Endothelial cell of umbilical vein (primary cell): ENCODE data around the gene CEP72. TPM values are rescaled to one million over a fixed set of nuclear protein-coding genes. Genes with fewer than 3 reads are reported as not detected.

Experiments
- BruUV-seq: library from RNA; stranded (reverse); fragments of 400-500 nt; replicated peaks from 2 replicates; lab custom pipeline; 2021; lab: Mats Ljungman, UMichigan
- CTCF ChIA-PET: fragments of 300-600, 350-600 bp; sonication (Branson Sonifier 250); formaldehyde crosslinking; loops from one replicate; lab custom pipeline; 2021; ENCODE audit warnings: antibody characterized with exemption, inconsistent platforms; lab: Charles Lee
- POLR2A ChIA-PET: fragments of 300-600, 350-600 bp; sonication (Branson Sonifier 250); formaldehyde crosslinking; loops from one replicate; lab custom pipeline; 2021; ENCODE audit warnings: antibody characterized with exemption, inconsistent platforms; lab: Charles Lee
- DNase-seq: peaks from one replicate; pipeline ENCODE4 v3.0.0-alpha.2; 2011; ENCODE audit warnings: low read depth, low spot score
- FAIRE-seq: peaks from 2 replicates; lab custom pipeline; 2011; peaks lifted over from hg19 to GRCh38; lab: Jason Lieb, UNC
- H2AFZ ChIP-seq: 2 replicates; pipeline ENCODE4 v1.6.0; 2012; ENCODE audit warnings: low read depth, low read length, control low read depth, inconsistent platforms
- H3K27ac ChIP-seq: 2 replicates; pipeline ENCODE4 v1.5.1; 2011; ENCODE audit warnings: low read depth, mild to moderate bottlenecking, control low read depth, low read length, moderate library complexity; ENCODE audit not compliant: insufficient read depth
- H3K27me3 ChIP-seq, 2 experiments: 2 replicates each; pipeline versions ENCODE4 v1.6.0 to v1.6.1; 2011; ENCODE audit warnings: low read length in 2 of 2, mixed read lengths in 1 of 2; ENCODE audit not compliant: control insufficient read depth in 2 of 2, insufficient read depth in 2 of 2
- H3K36me3 ChIP-seq, 2 experiments: 2 replicates in 1 of 2; 3 replicates in 1 of 2; pipeline ENCODE4 v1.5.1; 2011; ENCODE audit warnings: low read length in 2 of 2, mild to moderate bottlenecking in 1 of 2, moderate library complexity in 1 of 2; ENCODE audit not compliant: control insufficient read depth in 2 of 2, insufficient read depth in 2 of 2; ENCODE audit errors: extremely low read depth in 1 of 2
- H3K4me1 ChIP-seq: 3 replicates; pipeline ENCODE4 v1.5.1; 2011; ENCODE audit warnings: mild to moderate bottlenecking, low read length; ENCODE audit not compliant: control insufficient read depth, insufficient read depth; ENCODE audit errors: extremely low read depth
- H3K4me2 ChIP-seq: 2 replicates; pipeline ENCODE4 v1.6.1; 2011; ENCODE audit warnings: low read length, control low read depth, mixed read lengths; ENCODE audit not compliant: insufficient read depth
- H3K4me3 ChIP-seq, 3 experiments: fragments of 200-600 bp in 1 of 3; sonication (generic), shearing (Covaris generic) in 1 of 3; replicated peaks in 1 of 3; 2 replicates each; pipeline ENCODE4 v1.5.1; 2011 to 2016; ENCODE audit warnings: control low read depth in 3 of 3, low read length in 3 of 3, mild to moderate bottlenecking in 2 of 3, inconsistent platforms in 1 of 3, low read depth in 1 of 3, moderate library complexity in 1 of 3; ENCODE audit not compliant: insufficient read depth in 1 of 3
- H3K79me2 ChIP-seq: 2 replicates; pipeline ENCODE4 v1.6.0; 2012; ENCODE audit warnings: low read length, inconsistent platforms; ENCODE audit not compliant: control insufficient read depth, insufficient read depth
- H3K9ac ChIP-seq: replicated peaks from 2 replicates; pipeline ENCODE3; 2011; ENCODE audit warnings: low read length, control low read depth; ENCODE audit not compliant: insufficient read depth; ENCODE audit errors: extremely low read depth
- H3K9me1 ChIP-seq: replicated peaks from 3 replicates; pipeline ENCODE4 v1.6.0; 2011; ENCODE audit warnings: mild to moderate bottlenecking, low read length; ENCODE audit not compliant: control insufficient read depth, insufficient read depth; ENCODE audit errors: extremely low read depth
- H3K9me3 ChIP-seq: replicated peaks from 2 replicates; pipeline ENCODE4 v1.5.1; 2012; ENCODE audit warnings: low read length, inconsistent platforms; ENCODE audit not compliant: control insufficient read depth, insufficient read depth
- H4K20me1 ChIP-seq: replicated peaks from 2 replicates; pipeline ENCODE3; 2011; ENCODE audit warnings: mild to moderate bottlenecking, low read length; ENCODE audit not compliant: control insufficient read depth, insufficient read depth; ENCODE audit errors: extremely low read depth
- EZH2 ChIP-seq: IDR thresholded peaks from 2 replicates; pipeline ENCODE4 v1.6.1; 2012; ENCODE audit warnings: borderline replicate concordance, low read depth, mild to moderate bottlenecking, moderate library complexity, low read length, inconsistent platforms; ENCODE audit not compliant: severe bottlenecking
- FOS ChIP-seq: IDR thresholded peaks from 2 replicates; pipeline ENCODE4 v1.6.1; 2011; ENCODE audit warnings: mild to moderate bottlenecking, low read length, moderate library complexity, borderline replicate concordance; ENCODE audit not compliant: insufficient read depth
- GATA2 ChIP-seq: IDR thresholded peaks from 2 replicates; pipeline ENCODE4 v1.7.0; 2011; ENCODE audit warnings: low read depth, mild to moderate bottlenecking, moderate library complexity, mixed read lengths, low read length; ENCODE audit not compliant: insufficient read length, insufficient read depth
- JUN ChIP-seq: IDR thresholded peaks from 2 replicates; pipeline ENCODE4 v1.6.1; 2011; ENCODE audit warnings: borderline replicate concordance, low read depth; ENCODE audit not compliant: insufficient read length, insufficient read depth
- MYC ChIP-seq: IDR thresholded peaks from one replicate; pipeline ENCODE4 v1.6.1; 2011; ENCODE audit warnings: mild to moderate bottlenecking, low read depth, low read length
- POLR2A ChIP-seq: IDR thresholded peaks from 2 replicates; pipeline ENCODE4 v1.6.1; 2012; ENCODE audit warnings: low read depth, mild to moderate bottlenecking, control low read depth, low read length
- POLR2AphosphoS5 ChIP-seq: IDR thresholded peaks from 2 replicates; pipeline ENCODE4 v1.6.1; 2012; ENCODE audit warnings: low read depth, mild to moderate bottlenecking, control low read depth, low read length, moderate library complexity; ENCODE audit not compliant: insufficient read depth
- dilution Hi-C: fragments of 300-500 bp; cut with MboI; formaldehyde crosslinking; loops from one replicate; pipeline ENCODE4 v1.15.0; 2019; ENCODE audit warnings: low sequenced_read_pairs; ENCODE audit not compliant: extremely low pct_ligation_motif_present
- intact Hi-C: fragments of 100-400 bp; cut with micrococcal nuclease; formaldehyde crosslinking; loops from one replicate; pipeline ENCODE4 v1.10.0; 2022
- polyA plus RNA-seq, 4 experiments: library from polyadenylated mRNA; depleted of rRNA in 3 of 4; stranded (reverse) in 3 of 4; unstranded in 1 of 4; fragments of >200 nt; gene quantifications; 2 replicates each; pipeline versions ENCODE4 v1.2.1 to v1.2.3, GENCODE V29; 2011 to 2012; ENCODE audit warnings: missing spikeins in 1 of 4
- total RNA-seq: library from RNA; stranded (reverse); gene quantifications from 2 replicates; pipeline ENCODE4 v1.2.3, GENCODE V29; 2021
- TF ChIP-seq, protein P1 (sequence below): IDR thresholded peaks from 2 replicates; pipeline ENCODE4 v1.6.1; 2011; ENCODE audit not compliant: insufficient read depth, insufficient read length
- TF ChIP-seq, protein P2 (sequence below), 2 donors: IDR thresholded peaks; 1 replicate in 1 of 2; 2 replicates in 1 of 2; pipeline ENCODE4 v1.5.1; 2011; ENCODE audit warnings: low read length in 2 of 2, mild to moderate bottlenecking in 2 of 2, moderate library complexity in 2 of 2, control low read depth in 1 of 2, inconsistent platforms in 1 of 2, low read depth in 1 of 2; ENCODE audit not compliant: insufficient read depth in 1 of 2; ENCODE audit errors: extremely low read depth in 1 of 2

CEP72 gene
- total and polyA plus RNA-seq, 2 donors (not counting 3 experiments of a cell fraction or from before 2014, with no cell fraction given) = 2.9 to 9.5 TPM

DNA sequence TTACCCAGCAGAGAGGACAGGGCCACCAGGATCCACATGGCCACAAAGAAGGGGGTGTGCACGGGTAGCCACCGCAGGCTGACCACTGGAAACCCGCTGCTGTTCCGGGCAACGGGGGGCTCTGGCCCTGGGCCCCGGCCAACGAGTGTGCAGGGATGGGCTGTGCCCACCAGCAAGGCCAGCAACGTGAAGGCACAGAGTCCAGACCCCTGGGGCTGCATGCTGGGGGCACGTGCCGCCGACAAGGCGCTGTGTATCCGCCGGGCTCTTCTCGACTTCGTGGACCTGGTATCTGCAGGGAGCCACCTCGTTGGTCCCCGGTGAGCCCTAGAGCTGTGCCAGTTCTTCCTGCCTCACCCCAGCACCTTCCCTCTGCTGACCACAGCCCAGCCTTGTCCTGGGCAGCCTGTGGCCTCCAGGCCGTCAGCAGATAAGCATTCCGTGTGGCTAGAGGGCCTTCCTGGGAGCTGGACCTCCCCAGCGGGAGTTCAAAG is 42.2 kb upstream of the CEP72 start:
- H3K4me3 ChIP-seq = no peak overlapping the region
- H3K27me3 ChIP-seq = peaks cover 4 to 5% of the 10 kb centered on the region in 2 experiments
- no peak for FAIRE-seq
- no peaks in the 10 kb centered on the region for H4K20me1 ChIP-seq
- no peaks in the 10 kb centered on the region for H3K9me1 ChIP-seq
- no peak for DNase-seq
- ChIA-PET CTCF (no interaction called here), POLR2A (no interaction called here)
- intact Hi-C loops = no loop called here
- dilution Hi-C loops = no loop called here
- no peak overlapping the region for H3K27ac ChIP-seq
- TF ChIP-seq POLR2A = no peak
- no peaks in the 10 kb centered on the region for H3K4me1 ChIP-seq
- H3K9ac ChIP-seq = no peak overlapping the region
- no peaks in the 10 kb centered on the region for H3K79me2 ChIP-seq
- no peak overlapping the region for H3K4me2 ChIP-seq
- no peaks in the 10 kb centered on the region for H3K9me3 ChIP-seq
- no TSS peak for BruUV-seq
- no peaks in the 10 kb centered on the region for H3K36me3 ChIP-seq
- no peak overlapping the region for H2AFZ ChIP-seq

DNA sequence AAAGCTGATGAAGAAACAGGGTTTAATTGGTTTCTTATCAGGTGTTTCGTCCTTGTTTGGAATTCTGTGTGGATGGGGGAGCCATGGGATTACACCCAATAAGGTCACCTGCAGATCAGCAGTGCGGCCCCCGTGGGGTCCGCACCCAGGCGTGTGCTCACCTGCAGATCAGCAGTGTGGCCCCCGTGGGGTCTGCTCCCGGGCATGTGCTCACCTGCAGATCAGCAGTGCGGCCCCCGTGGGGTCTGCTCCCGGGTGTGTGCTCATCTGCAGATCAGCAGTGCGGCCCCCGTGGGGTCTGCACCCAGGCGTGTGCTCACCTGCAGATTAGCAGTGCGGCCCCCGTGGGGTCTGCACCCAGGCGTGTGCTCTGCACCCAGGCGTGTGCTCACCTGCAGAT is 41.7 kb upstream of the CEP72 start:
- BruUV-seq = no TSS peak
- Histone ChIP-seq H3K9ac (no peak overlapping the region), H3K9me1 (no peaks in the 10 kb centered on the region), H3K27me3 (peaks cover 4 to 5% of the 10 kb centered on the region in 2 experiments), H3K27ac (no peak overlapping the region), H3K9me3 (no peaks in the 10 kb centered on the region), H4K20me1 (no peaks in the 10 kb centered on the region), H3K36me3 (no peaks in the 10 kb centered on the region), H3K4me1 (no peaks in the 10 kb centered on the region), H3K79me2 (no peaks in the 10 kb centered on the region), H2AFZ (no peak overlapping the region), H3K4me3 (no peak overlapping the region), H3K4me2 (no peak overlapping the region)
- no peak for DNase-seq
- dilution Hi-C loops (no loop called here), intact Hi-C loops (no loop called here)
- TF ChIP-seq, protein P1, sequence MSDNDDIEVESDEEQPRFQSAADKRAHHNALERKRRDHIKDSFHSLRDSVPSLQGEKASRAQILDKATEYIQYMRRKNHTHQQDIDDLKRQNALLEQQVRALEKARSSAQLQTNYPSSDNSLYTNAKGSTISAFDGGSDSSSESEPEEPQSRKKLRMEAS = no peak
- TF ChIP-seq MYC = no peak
- TF ChIP-seq, protein P2, sequence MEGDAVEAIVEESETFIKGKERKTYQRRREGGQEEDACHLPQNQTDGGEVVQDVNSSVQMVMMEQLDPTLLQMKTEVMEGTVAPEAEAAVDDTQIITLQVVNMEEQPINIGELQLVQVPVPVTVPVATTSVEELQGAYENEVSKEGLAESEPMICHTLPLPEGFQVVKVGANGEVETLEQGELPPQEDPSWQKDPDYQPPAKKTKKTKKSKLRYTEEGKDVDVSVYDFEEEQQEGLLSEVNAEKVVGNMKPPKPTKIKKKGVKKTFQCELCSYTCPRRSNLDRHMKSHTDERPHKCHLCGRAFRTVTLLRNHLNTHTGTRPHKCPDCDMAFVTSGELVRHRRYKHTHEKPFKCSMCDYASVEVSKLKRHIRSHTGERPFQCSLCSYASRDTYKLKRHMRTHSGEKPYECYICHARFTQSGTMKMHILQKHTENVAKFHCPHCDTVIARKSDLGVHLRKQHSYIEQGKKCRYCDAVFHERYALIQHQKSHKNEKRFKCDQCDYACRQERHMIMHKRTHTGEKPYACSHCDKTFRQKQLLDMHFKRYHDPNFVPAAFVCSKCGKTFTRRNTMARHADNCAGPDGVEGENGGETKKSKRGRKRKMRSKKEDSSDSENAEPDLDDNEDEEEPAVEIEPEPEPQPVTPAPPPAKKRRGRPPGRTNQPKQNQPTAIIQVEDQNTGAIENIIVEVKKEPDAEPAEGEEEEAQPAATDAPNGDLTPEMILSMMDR (IDR thresholded peaks at IDR 0.05; ENCODE audit: extremely low read depth in 1 of 2, insufficient read depth in 1 of 2, low read depth in 1 of 2, low read length in 2 of 2) = no peak
- no peak for TF ChIP-seq JUN
- no peak for TF ChIP-seq POLR2AphosphoS5
- no peak for TF ChIP-seq EZH2
- TF ChIP-seq POLR2A = no peak
- no peak for TF ChIP-seq GATA2
- TF ChIP-seq FOS = no peak
- no peak for FAIRE-seq
- ChIA-PET CTCF (no interaction called here), POLR2A (no interaction called here)
